Mammary epithelial cell (primary cell): ENCODE measurements around the gene ACTL8.

Experiments
- EZH2 ChIP-seq: IDR thresholded peaks from 2 replicates; pipeline ENCODE4 v1.6.1; 2012; ENCODE audit warnings: low read length, inconsistent platforms, borderline replicate concordance
- TF ChIP-seq, protein P1 (sequence below), 2 donors: IDR thresholded peaks in 1 of 2; conservative IDR thresholded peaks in 1 of 2; 2 replicates each; pipeline ENCODE4 v1.5.1; 2011 to 2012; ENCODE audit warnings: inconsistent platforms in 2 of 2, low read length in 2 of 2, mild to moderate bottlenecking in 2 of 2, control low read depth in 1 of 2, low read depth in 1 of 2; ENCODE audit not compliant: insufficient read depth in 1 of 2; ENCODE audit errors: extremely low read depth in 1 of 2

DNA sequence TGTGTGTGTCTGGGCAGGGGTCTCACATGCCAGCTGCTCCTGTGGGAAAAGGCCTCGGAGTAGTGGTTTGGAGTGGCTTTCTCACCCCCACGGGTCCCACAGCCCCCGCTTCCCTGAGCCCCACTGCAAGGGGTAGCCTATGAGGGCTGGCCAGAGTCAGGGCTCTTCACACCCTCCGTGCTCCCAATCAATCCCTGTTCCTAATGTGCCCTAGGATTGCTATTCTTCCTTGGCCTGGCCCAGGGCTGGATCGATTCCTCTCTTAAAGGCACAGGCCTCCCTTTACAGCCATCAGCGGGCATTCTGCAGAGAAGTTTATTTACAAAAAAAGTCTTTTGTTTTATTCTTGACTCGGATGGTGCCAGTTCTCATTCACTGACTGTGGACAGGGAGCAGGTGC lies 19.3 kb upstream of the ACTL8 start:
- TF ChIP-seq EZH2, result no peak
- TF ChIP-seq, protein P1, sequence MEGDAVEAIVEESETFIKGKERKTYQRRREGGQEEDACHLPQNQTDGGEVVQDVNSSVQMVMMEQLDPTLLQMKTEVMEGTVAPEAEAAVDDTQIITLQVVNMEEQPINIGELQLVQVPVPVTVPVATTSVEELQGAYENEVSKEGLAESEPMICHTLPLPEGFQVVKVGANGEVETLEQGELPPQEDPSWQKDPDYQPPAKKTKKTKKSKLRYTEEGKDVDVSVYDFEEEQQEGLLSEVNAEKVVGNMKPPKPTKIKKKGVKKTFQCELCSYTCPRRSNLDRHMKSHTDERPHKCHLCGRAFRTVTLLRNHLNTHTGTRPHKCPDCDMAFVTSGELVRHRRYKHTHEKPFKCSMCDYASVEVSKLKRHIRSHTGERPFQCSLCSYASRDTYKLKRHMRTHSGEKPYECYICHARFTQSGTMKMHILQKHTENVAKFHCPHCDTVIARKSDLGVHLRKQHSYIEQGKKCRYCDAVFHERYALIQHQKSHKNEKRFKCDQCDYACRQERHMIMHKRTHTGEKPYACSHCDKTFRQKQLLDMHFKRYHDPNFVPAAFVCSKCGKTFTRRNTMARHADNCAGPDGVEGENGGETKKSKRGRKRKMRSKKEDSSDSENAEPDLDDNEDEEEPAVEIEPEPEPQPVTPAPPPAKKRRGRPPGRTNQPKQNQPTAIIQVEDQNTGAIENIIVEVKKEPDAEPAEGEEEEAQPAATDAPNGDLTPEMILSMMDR (conservative IDR thresholded peaks at IDR 0.05 in 1 of 2, IDR thresholded peaks at IDR 0.05 in 1 of 2; ENCODE audit: extremely low read depth in 1 of 2, insufficient read depth in 1 of 2, low read depth in 1 of 2, low read length in 2 of 2), result no peak
